Measurements from ENCODE around the gene MINDY1. TPM values are rescaled to one million over a fixed set of nuclear protein-coding genes. Genes with fewer than 3 reads are reported as not detected.

Gene MINDY1
- total and polyA plus RNA-seq, 2 donors (not counting 1 experiment from before 2014, with no cell fraction given): 7.6 to 16.1 TPM

DNA sequence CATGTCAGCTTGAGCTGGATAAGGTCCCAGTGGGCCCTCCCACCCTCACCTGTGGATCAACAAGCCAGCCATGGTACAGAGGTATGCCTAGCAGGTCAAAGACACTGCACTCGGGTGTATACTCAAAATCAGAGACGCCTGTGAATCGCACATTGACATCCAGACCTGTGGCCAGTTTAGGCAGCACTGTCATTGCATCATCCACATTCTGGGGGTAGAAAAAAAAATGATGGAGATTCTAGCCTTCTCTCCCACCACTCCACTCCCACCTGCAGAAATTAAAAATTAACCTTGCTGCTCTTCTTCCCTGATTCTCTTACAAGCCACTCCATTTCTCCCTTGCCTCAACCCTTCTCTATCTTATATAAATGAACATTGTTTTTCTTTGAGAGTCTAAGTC, 6.3 kb downstream of the MINDY1 start:
- no peak for ATAC-seq (ENCODE audit: low read depth)
- H3K4me3 Mint-ChIP-seq: no peak overlapping the region
- WGBS (ENCODE audit: insufficient coverage): 100% methylated on average over 1 of the region's 3 CpGs
- Histone ChIP-seq H3K4me1 (ENCODE audit: control insufficient read depth in 2 of 2, insufficient read depth in 2 of 2, low read length in 2 of 2) (peaks cover 10 to 26% of the 10 kb centered on the region in 2 donors), H3K4me2 (replicated peaks; ENCODE audit: low read depth, low read length, poor library complexity, severe bottlenecking) (no peak overlapping the region), H3K9me3 (ENCODE audit: control extremely low read depth in 1 of 3, control insufficient read depth in 2 of 3, insufficient read depth in 1 of 3, low read length in 2 of 3) (no peaks in the 10 kb centered on the region), H3K79me2 (ENCODE audit: control insufficient read depth, insufficient read depth, low read length) (peaks cover 8% of the 10 kb centered on the region), H3K27me3 (replicated peaks in 1 of 4; ENCODE audit: control extremely low read depth in 1 of 4, control insufficient read depth in 3 of 4, insufficient read depth in 4 of 4, low read length in 3 of 4) (no peaks in the 10 kb centered on the region), H2AFZ (ENCODE audit: insufficient read depth, low read depth, low read length, poor library complexity, severe bottlenecking) (no peak overlapping the region), H3K9ac (ENCODE audit: low read length) (no peak overlapping the region), H3K4me3 (ENCODE audit: control extremely low read depth in 1 of 5, extremely low read depth in 1 of 5, insufficient read depth in 1 of 5, low read depth in 2 of 5, low read length in 4 of 5) (no peak overlapping the region), H3K27ac (ENCODE audit: low read length in 2 of 2) (no peak overlapping the region), H3K36me3 (replicated peaks in 1 of 2; ENCODE audit: control extremely low read depth in 1 of 2, control insufficient read depth in 1 of 2, extremely low read depth in 1 of 2, insufficient read depth in 2 of 2, low read length in 1 of 2) (peaks cover 3 to 15% of the 10 kb centered on the region in 2 experiments), H4K20me1 (ENCODE audit: control insufficient read depth, insufficient read depth, low read length, poor library complexity, severe bottlenecking) (no peaks in the 10 kb centered on the region)
- H3K9me3 Mint-ChIP-seq (ENCODE audit: insufficient read depth): no peaks in the 10 kb centered on the region
- H3K27ac Mint-ChIP-seq: no peak overlapping the region
- no peak for DNase-seq
- intact Hi-C loops (cut with micrococcal nuclease): no loop called here
- no peaks in the 10 kb centered on the region for H3K27me3 Mint-ChIP-seq
- ChIA-PET CTCF (interaction anchor here (0.6 to 1.5 kb wide), 4 partner anchors 9 to 12 kb away, joined by 3 read pairs; no protein-coding TSS in a partner anchor), POLR2A (no interaction called here)
- peaks cover 27% of the 10 kb centered on the region for H3K4me1 Mint-ChIP-seq
- TF ChIP-seq, protein P1, sequence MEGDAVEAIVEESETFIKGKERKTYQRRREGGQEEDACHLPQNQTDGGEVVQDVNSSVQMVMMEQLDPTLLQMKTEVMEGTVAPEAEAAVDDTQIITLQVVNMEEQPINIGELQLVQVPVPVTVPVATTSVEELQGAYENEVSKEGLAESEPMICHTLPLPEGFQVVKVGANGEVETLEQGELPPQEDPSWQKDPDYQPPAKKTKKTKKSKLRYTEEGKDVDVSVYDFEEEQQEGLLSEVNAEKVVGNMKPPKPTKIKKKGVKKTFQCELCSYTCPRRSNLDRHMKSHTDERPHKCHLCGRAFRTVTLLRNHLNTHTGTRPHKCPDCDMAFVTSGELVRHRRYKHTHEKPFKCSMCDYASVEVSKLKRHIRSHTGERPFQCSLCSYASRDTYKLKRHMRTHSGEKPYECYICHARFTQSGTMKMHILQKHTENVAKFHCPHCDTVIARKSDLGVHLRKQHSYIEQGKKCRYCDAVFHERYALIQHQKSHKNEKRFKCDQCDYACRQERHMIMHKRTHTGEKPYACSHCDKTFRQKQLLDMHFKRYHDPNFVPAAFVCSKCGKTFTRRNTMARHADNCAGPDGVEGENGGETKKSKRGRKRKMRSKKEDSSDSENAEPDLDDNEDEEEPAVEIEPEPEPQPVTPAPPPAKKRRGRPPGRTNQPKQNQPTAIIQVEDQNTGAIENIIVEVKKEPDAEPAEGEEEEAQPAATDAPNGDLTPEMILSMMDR (IDR thresholded peaks at IDR 0.05): no peak
- TF ChIP-seq EZH2 (IDR thresholded peaks at IDR 0.05; ENCODE audit: borderline replicate concordance, insufficient read depth, low read depth, low read length, poor library complexity, severe bottlenecking): no peak

DNA sequence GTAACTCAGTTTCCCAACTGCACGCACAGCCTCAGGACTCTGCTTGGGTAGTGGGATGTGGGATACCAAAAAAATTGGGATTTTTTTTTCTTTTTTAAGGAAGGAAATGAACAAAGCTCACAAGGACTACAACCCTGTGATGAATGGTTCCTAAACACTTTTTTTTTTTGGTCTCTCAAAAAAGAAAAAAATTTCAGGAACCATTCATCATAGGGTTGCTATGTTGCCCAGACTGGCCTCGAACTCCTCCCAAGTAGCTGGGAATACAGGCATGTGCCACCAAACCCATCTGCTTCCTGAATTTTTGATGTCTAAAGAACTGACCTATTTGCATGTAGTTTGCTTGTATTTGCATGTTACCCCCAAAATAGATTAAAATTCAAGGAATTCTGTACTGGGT, 6.8 kb downstream of the MINDY1 start:
- no peak overlapping the region for H2AFZ ChIP-seq (ENCODE audit: insufficient read depth, low read depth, low read length, poor library complexity, severe bottlenecking)
- no peaks in the 10 kb centered on the region for H3K27me3 ChIP-seq (replicated peaks in 1 of 4; ENCODE audit: control extremely low read depth in 1 of 4, control insufficient read depth in 3 of 4, insufficient read depth in 4 of 4, low read length in 3 of 4)
- Mint-ChIP-seq H3K4me3 (no peak overlapping the region), H3K4me1 (peaks cover 25% of the 10 kb centered on the region), H3K27ac (no peak overlapping the region), H3K9me3 (ENCODE audit: insufficient read depth) (no peaks in the 10 kb centered on the region), H3K27me3 (no peaks in the 10 kb centered on the region)
- no peak overlapping the region for H3K9ac ChIP-seq (ENCODE audit: low read length)
- ChIA-PET POLR2A (no interaction called here), CTCF (interaction anchor here (0.6 to 1.2 kb wide), 2 partner anchors 10 to 204 kb away, joined by 3 read pairs; no protein-coding TSS in a partner anchor)
- ATAC-seq (ENCODE audit: low read depth) (no peak), DNase-seq (no peak)
- no peak overlapping the region for H3K4me2 ChIP-seq (replicated peaks; ENCODE audit: low read depth, low read length, poor library complexity, severe bottlenecking)
- TF ChIP-seq EZH2 (IDR thresholded peaks at IDR 0.05; ENCODE audit: borderline replicate concordance, insufficient read depth, low read depth, low read length, poor library complexity, severe bottlenecking): no peak
- TF ChIP-seq, protein P1 (IDR thresholded peaks at IDR 0.05): no peak
- H3K4me1 ChIP-seq (ENCODE audit: control insufficient read depth in 2 of 2, insufficient read depth in 2 of 2, low read length in 2 of 2): peaks cover 7 to 21% of the 10 kb centered on the region in 2 donors
- peaks cover 3% of the 10 kb centered on the region for H3K79me2 ChIP-seq (ENCODE audit: control insufficient read depth, insufficient read depth, low read length)
- no peaks in the 10 kb centered on the region for H4K20me1 ChIP-seq (ENCODE audit: control insufficient read depth, insufficient read depth, low read length, poor library complexity, severe bottlenecking)
- intact Hi-C loops (cut with micrococcal nuclease): loop anchor here (5.0 to 10.0 kb wide), 2 partner anchors 538 to 745 kb away; partner anchors contain the start of gene CA14
- H3K9me3 ChIP-seq (ENCODE audit: control extremely low read depth in 1 of 3, control insufficient read depth in 2 of 3, insufficient read depth in 1 of 3, low read length in 2 of 3): no peaks in the 10 kb centered on the region
- H3K36me3 ChIP-seq (replicated peaks in 1 of 2; ENCODE audit: control extremely low read depth in 1 of 2, control insufficient read depth in 1 of 2, extremely low read depth in 1 of 2, insufficient read depth in 2 of 2, low read length in 1 of 2): peaks cover 3 to 15% of the 10 kb centered on the region in 2 experiments
- WGBS (ENCODE audit: insufficient coverage): 40% methylated on average over 1 of the region's 2 CpGs
- H3K4me3 ChIP-seq (ENCODE audit: control extremely low read depth in 1 of 5, extremely low read depth in 1 of 5, insufficient read depth in 1 of 5, low read depth in 2 of 5, low read length in 4 of 5): no peak overlapping the region
- no peak overlapping the region for H3K27ac ChIP-seq (ENCODE audit: low read length in 2 of 2)

All from B cell (primary cell).